Measurements from ENCODE around the gene ALDH7A1. TPM values are rescaled to one million over a fixed set of nuclear protein-coding genes. Genes with fewer than 3 reads are reported as not detected.
A peak's percentile ranks its signal among the peaks of the same experiment; 100 is the strongest.
"Not testable (repeated sequence)": the region's sequence is repeated elsewhere in the genome, so short reads cannot be mapped to it uniquely, and the experiment has no call there.

ALDH7A1 gene
- total and polyA plus RNA-seq, 4 donors: 49.1 to 112 (median 85.2) TPM

DNA sequence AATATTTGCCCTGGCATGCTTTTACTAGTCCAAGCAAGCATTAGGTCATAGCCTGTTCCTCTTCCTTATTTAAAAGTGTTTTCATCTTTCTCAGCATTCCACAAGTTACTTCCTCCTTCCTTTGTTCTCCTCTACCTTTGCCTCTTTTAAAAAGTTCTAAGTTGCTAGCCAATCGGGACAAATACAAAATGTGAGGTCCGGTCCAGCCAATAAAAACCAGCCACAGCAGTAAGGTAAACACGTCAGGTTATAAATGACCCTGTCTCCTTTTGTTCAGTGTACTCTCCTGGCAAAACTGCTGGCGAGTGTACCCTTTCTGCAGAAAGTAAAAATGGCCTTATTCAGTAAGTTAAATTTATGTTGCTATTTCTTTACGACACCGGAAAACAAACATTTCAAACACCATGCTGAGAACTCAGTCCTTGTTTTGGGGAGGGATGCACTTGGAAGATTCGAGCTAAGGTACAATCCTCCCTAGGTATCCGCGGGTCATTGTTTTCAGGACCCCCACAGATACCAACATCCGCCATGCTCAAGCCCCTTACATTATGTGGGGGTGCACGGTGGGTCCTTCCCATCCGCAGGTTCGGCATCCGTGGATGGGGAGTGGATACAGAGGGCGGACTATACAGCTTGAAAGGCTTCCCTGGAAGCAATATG is 5.1 kb upstream of the ALDH7A1 start:
- H3K27me3 ChIP-seq (ENCODE audit: control insufficient read depth, insufficient read depth, low read length); DNase-seq (ENCODE audit: low read depth in 4 of 6, low spot score in 6 of 6); H3K9me3 ChIP-seq (ENCODE audit: control insufficient read depth, insufficient read depth, low read length): not testable (repeated sequence)
- Histone ChIP-seq H3K36me3 (ENCODE audit: control insufficient read depth, insufficient read depth, low read length) (peaks cover 18% of the 10 kb centered on the region), H3K4me3 (ENCODE audit: low read depth, low read length) (peak overlapping the region; percentile 86), H3K27ac (ENCODE audit: low read depth, low read length) (peak overlapping the region; percentile 88), H3K4me1 (ENCODE audit: control insufficient read depth, insufficient read depth, low read length) (peaks cover 27% of the 10 kb centered on the region)
- 5% methylated on average over 4 of the region's 15 CpGs for WGBS (ENCODE audit: insufficient coverage)

GRCh38 chr5:126599499-126599898 is 4.5 kb upstream of the ALDH7A1 start:
- no peaks in the 10 kb centered on the region for H3K27me3 ChIP-seq (ENCODE audit: control insufficient read depth, insufficient read depth, low read length)
- no peak for DNase-seq (ENCODE audit: low read depth in 4 of 6, low spot score in 6 of 6)
- peaks cover 12% of the 10 kb centered on the region for H3K36me3 ChIP-seq (ENCODE audit: control insufficient read depth, insufficient read depth, low read length)
- no peak overlapping the region for H3K4me3 ChIP-seq (ENCODE audit: low read depth, low read length)
- H3K27ac ChIP-seq (ENCODE audit: low read depth, low read length): no peak overlapping the region
- H3K9me3 ChIP-seq (ENCODE audit: control insufficient read depth, insufficient read depth, low read length): no peaks in the 10 kb centered on the region
- H3K4me1 ChIP-seq (ENCODE audit: control insufficient read depth, insufficient read depth, low read length): peaks cover 25% of the 10 kb centered on the region
- WGBS (ENCODE audit: insufficient coverage): 100% methylated on average over 1 of the region's 7 CpGs

- WGBS (ENCODE audit: insufficient coverage): 95% methylated on average over 3 of the region's 4 CpGs
- H3K4me1 ChIP-seq (ENCODE audit: control insufficient read depth, insufficient read depth, low read length): peaks cover 28% of the 10 kb centered on the region
- no peaks in the 10 kb centered on the region for H3K27me3 ChIP-seq (ENCODE audit: control insufficient read depth, insufficient read depth, low read length)
- peaks cover 2% of the 10 kb centered on the region for H3K36me3 ChIP-seq (ENCODE audit: control insufficient read depth, insufficient read depth, low read length)
- H3K27ac ChIP-seq (ENCODE audit: low read depth, low read length): no peak overlapping the region
- H3K9me3 ChIP-seq (ENCODE audit: control insufficient read depth, insufficient read depth, low read length): no peaks in the 10 kb centered on the region
- no peak for DNase-seq (ENCODE audit: low read depth in 4 of 6, low spot score in 6 of 6)
- H3K4me3 ChIP-seq (ENCODE audit: low read depth, low read length): no peak overlapping the region
Observed at GRCh38 chr5:126597156-126597555, 2.1 kb upstream of the ALDH7A1 start.

- Histone ChIP-seq H3K27me3 (ENCODE audit: control insufficient read depth, insufficient read depth, low read length) (no peaks in the 10 kb centered on the region), H3K4me3 (ENCODE audit: low read depth, low read length) (peak overlapping the region; percentile 73), H3K4me1 (ENCODE audit: control insufficient read depth, insufficient read depth, low read length) (peaks cover 19% of the 10 kb centered on the region), H3K36me3 (ENCODE audit: control insufficient read depth, insufficient read depth, low read length) (peaks cover 6% of the 10 kb centered on the region), H3K9me3 (ENCODE audit: control insufficient read depth, insufficient read depth, low read length) (no peaks in the 10 kb centered on the region), H3K27ac (ENCODE audit: low read depth, low read length) (peak overlapping the region; percentile 90)
- DNase-seq (ENCODE audit: low read depth in 4 of 6, low spot score in 6 of 6): no peak
- 61% methylated on average over 18 of the region's 22 CpGs for WGBS (ENCODE audit: insufficient coverage)
Observed at GRCh38 chr5:126595486-126596083, 566 bp upstream of the ALDH7A1 start.

GRCh38 chr5:126591549-126591948 is 3.5 kb downstream of the ALDH7A1 start:
- H3K36me3 ChIP-seq (ENCODE audit: control insufficient read depth, insufficient read depth, low read length): peaks cover 28% of the 10 kb centered on the region
- H3K4me1 ChIP-seq (ENCODE audit: control insufficient read depth, insufficient read depth, low read length): peaks cover 15% of the 10 kb centered on the region
- WGBS (ENCODE audit: insufficient coverage): no CpG with 5 or more reads among the region's 1 CpG
- no peaks in the 10 kb centered on the region for H3K9me3 ChIP-seq (ENCODE audit: control insufficient read depth, insufficient read depth, low read length)
- H3K27ac ChIP-seq (ENCODE audit: low read depth, low read length): no peak overlapping the region
- no peak for DNase-seq (ENCODE audit: low read depth in 4 of 6, low spot score in 6 of 6)
- H3K27me3 ChIP-seq (ENCODE audit: control insufficient read depth, insufficient read depth, low read length): no peaks in the 10 kb centered on the region
- no peak overlapping the region for H3K4me3 ChIP-seq (ENCODE audit: low read depth, low read length)

DNA sequence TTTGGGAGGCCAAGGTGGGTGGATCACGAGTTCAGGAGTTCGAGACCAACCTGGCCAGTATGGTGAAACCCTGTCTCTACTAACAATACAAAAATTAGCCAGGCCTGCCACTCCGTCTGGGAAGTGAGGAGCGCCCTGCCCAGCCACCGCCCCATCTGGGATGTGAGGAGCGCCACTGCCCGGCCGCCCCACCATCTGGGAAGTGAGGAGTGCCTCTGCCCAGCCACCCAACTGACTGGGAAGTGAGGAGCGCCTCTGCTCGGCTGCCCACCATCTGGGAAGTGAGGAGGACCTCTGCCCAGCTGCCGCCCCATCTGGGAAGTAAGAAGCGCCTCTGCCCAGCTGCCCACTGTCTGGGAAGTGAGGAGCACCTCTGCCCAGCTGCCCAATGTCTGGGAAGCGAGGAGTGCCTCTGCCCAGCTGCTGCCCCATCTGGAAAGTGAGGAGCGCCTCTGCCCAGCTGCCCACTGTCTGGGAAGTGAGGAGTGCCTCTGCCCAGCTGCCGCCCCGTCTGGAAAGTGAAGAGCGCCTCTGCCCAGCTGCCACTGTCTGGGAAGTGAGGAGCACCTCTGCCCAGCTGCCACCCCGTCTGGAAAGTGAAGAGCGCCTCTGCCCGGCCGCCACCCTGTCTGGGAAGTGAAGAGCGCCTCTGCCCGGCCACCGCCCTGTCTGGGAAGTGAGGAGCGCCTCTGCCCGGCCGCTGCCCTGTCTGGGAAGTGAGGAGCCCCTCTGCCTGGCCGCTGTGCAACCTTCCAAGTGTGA is 5.3 kb downstream of the ALDH7A1 start:
- 98% methylated on average over 26 of the region's 28 CpGs for WGBS (ENCODE audit: insufficient coverage)
- H3K27me3 ChIP-seq (ENCODE audit: control insufficient read depth, insufficient read depth, low read length): no peaks in the 10 kb centered on the region
- no peak overlapping the region for H3K4me3 ChIP-seq (ENCODE audit: low read depth, low read length)
- no peaks in the 10 kb centered on the region for H3K9me3 ChIP-seq (ENCODE audit: control insufficient read depth, insufficient read depth, low read length)
- peaks cover 38% of the 10 kb centered on the region for H3K36me3 ChIP-seq (ENCODE audit: control insufficient read depth, insufficient read depth, low read length)
- H3K27ac ChIP-seq (ENCODE audit: low read depth, low read length): no peak overlapping the region
- H3K4me1 ChIP-seq (ENCODE audit: control insufficient read depth, insufficient read depth, low read length): peaks cover 6% of the 10 kb centered on the region
- no peak for DNase-seq (ENCODE audit: low read depth in 4 of 6, low spot score in 6 of 6)

GRCh38 chr5:126587551-126588390 is 7.2 kb downstream of the ALDH7A1 start:
- DNase-seq (ENCODE audit: low read depth in 4 of 6, low spot score in 6 of 6): no peak
- Histone ChIP-seq H3K36me3 (ENCODE audit: control insufficient read depth, insufficient read depth, low read length) (peaks cover 48% of the 10 kb centered on the region), H3K4me1 (ENCODE audit: control insufficient read depth, insufficient read depth, low read length) (no peaks in the 10 kb centered on the region), H3K27me3 (ENCODE audit: control insufficient read depth, insufficient read depth, low read length) (no peaks in the 10 kb centered on the region), H3K9me3 (ENCODE audit: control insufficient read depth, insufficient read depth, low read length) (no peaks in the 10 kb centered on the region), H3K4me3 (ENCODE audit: low read depth, low read length) (no peak overlapping the region), H3K27ac (ENCODE audit: low read depth, low read length) (no peak overlapping the region)
- WGBS (ENCODE audit: insufficient coverage): 64% methylated on average over 3 of the region's 9 CpGs

DNA sequence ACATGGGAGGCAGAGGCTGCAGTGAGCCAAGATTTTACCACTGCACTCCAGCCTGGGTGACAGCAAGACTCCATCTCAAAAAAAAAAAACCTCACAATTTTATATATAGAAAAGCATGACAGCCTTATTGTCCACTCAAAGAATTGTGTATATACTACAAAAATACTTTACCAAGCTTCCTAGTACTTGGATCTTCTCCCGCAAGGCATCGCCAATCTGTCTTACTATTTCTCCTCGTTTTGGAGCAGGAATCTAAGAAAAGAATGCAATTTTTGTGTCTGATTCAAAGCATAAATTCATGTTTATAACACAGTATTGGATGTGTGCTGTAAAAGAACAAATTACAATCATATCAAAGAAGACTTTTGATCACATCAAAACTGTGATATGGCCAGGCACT is 11.3 kb downstream of the ALDH7A1 start:
- Histone ChIP-seq H3K36me3 (ENCODE audit: control insufficient read depth, insufficient read depth, low read length) (peaks cover 52% of the 10 kb centered on the region), H3K4me1 (ENCODE audit: control insufficient read depth, insufficient read depth, low read length) (no peaks in the 10 kb centered on the region), H3K4me3 (ENCODE audit: low read depth, low read length) (no peak overlapping the region), H3K27me3 (ENCODE audit: control insufficient read depth, insufficient read depth, low read length) (no peaks in the 10 kb centered on the region), H3K9me3 (ENCODE audit: control insufficient read depth, insufficient read depth, low read length) (no peaks in the 10 kb centered on the region), H3K27ac (ENCODE audit: low read depth, low read length) (no peak overlapping the region)
- WGBS (ENCODE audit: insufficient coverage): no CpG with 5 or more reads among the region's 3 CpGs
- DNase-seq (ENCODE audit: low read depth in 4 of 6, low spot score in 6 of 6): peak in 1 of 6 donors; percentile 68

- Histone ChIP-seq H3K36me3 (ENCODE audit: control insufficient read depth, insufficient read depth, low read length) (peaks cover 61% of the 10 kb centered on the region), H3K4me1 (ENCODE audit: control insufficient read depth, insufficient read depth, low read length) (no peaks in the 10 kb centered on the region), H3K27me3 (ENCODE audit: control insufficient read depth, insufficient read depth, low read length) (no peaks in the 10 kb centered on the region), H3K27ac (ENCODE audit: low read depth, low read length) (no peak overlapping the region), H3K9me3 (ENCODE audit: control insufficient read depth, insufficient read depth, low read length) (no peaks in the 10 kb centered on the region), H3K4me3 (ENCODE audit: low read depth, low read length) (no peak overlapping the region)
- WGBS (ENCODE audit: insufficient coverage): 100% methylated on average over 1 of the region's 2 CpGs
- no peak for DNase-seq (ENCODE audit: low read depth in 4 of 6, low spot score in 6 of 6)
Observed at GRCh38 chr5:126579716-126580115, 15.3 kb downstream of the ALDH7A1 start.

Data from spinal cord (tissue), 10 donors.